ENCODE data around the gene CCSER1.

- TF ChIP-seq CTCF (conservative IDR thresholded peaks at IDR 0.05 in 1 of 2, IDR thresholded peaks at IDR 0.05 in 1 of 2; ENCODE audit: low read depth in 1 of 2, low read length in 2 of 2): no peak
- TF ChIP-seq EZH2 (IDR thresholded peaks at IDR 0.05; ENCODE audit: low read length, missing control alignments): no peak
Measured at GRCh38 chr4:90375081-90375480, 247.9 kb downstream of the CCSER1 start.

All from fibroblast of lung (primary cell).